Right kidney (tissue), 1 donor: ENCODE data around the gene ASCL2.
"Not testable (repeated sequence)": the region's sequence is repeated elsewhere in the genome, so short reads cannot be mapped to it uniquely, and the experiment has no call there.

Experiments
- DNase-seq: peaks from one replicate; pipeline ENCODE4 v3.0.0-alpha.2; 2016

ASCL2 gene

GRCh38 chr11:2298131-2298794 is 27.9 kb upstream of the ASCL2 start:
- DNase-seq: no peak

- DNase-seq: no peak
Observed at GRCh38 chr11:2297623-2298030, 27.2 kb upstream of the ASCL2 start.

GRCh38 chr11:2296913-2297622 is 26.7 kb upstream of the ASCL2 start:
- no peak for DNase-seq

GRCh38 chr11:2295971-2296912 is 25.9 kb upstream of the ASCL2 start:
- DNase-seq: no peak

- no peak for DNase-seq
Observed at GRCh38 chr11:2294926-2295290, 24.5 kb upstream of the ASCL2 start.

- DNase-seq: no peak
Observed at GRCh38 chr11:2293984-2294925, 23.9 kb upstream of the ASCL2 start.

- no peak for DNase-seq
Observed at GRCh38 chr11:2293531-2293971, 23.2 kb upstream of the ASCL2 start.

GRCh38 chr11:2290351-2290841 is 20.0 kb upstream of the ASCL2 start:
- no peak for DNase-seq

GRCh38 chr11:2289859-2290258 is 19.5 kb upstream of the ASCL2 start:
- DNase-seq: no peak

GRCh38 chr11:2289350-2289749 is 19.0 kb upstream of the ASCL2 start:
- no peak for DNase-seq

GRCh38 chr11:2287091-2287490 is 16.7 kb upstream of the ASCL2 start:
- DNase-seq: no peak

GRCh38 chr11:2286350-2286749 is 16.0 kb upstream of the ASCL2 start:
- not testable (repeated sequence) for DNase-seq

- no peak for DNase-seq
Observed at GRCh38 chr11:2280208-2280607, 9.8 kb upstream of the ASCL2 start.

- no peak for DNase-seq
Observed at GRCh38 chr11:2277933-2278523, 7.6 kb upstream of the ASCL2 start.

GRCh38 chr11:2277008-2277346 is 6.6 kb upstream of the ASCL2 start:
- DNase-seq: no peak

- no peak for DNase-seq
Observed at GRCh38 chr11:2276280-2277007, 6.1 kb upstream of the ASCL2 start.

- no peak for DNase-seq
Observed at GRCh38 chr11:2275334-2276279, 5.2 kb upstream of the ASCL2 start.

GRCh38 chr11:2273771-2274170 is 3.4 kb upstream of the ASCL2 start:
- no peak for DNase-seq

- no peak for DNase-seq
Observed at GRCh38 chr11:2273311-2273710, 2.9 kb upstream of the ASCL2 start.

GRCh38 chr11:2272946-2273280 is 2.5 kb upstream of the ASCL2 start:
- DNase-seq: no peak
